Upper lobe of left lung (tissue), 6 donors: ENCODE measurements around the gene GFOD1. TPM values are rescaled to one million over a fixed set of nuclear protein-coding genes. Genes with fewer than 3 reads are reported as not detected.
A peak's percentile ranks its signal among the peaks of the same experiment; 100 is the strongest.

Experiments
- ATAC-seq, 2 donors: fragments of 200-7000 bp; cut with Tn5 transposase; one replicate each; pipeline ENCODE4 v1.9.1; 2022; ENCODE audit warnings: mild to moderate bottlenecking in 2 of 2, moderate library complexity in 2 of 2; ENCODE audit not compliant: low FRiP score in 2 of 2
- DNase-seq, 2 donors: peaks; one replicate each; pipeline ENCODE4 v3.0.0-alpha.2; 2019 to 2020
- H3K27ac ChIP-seq, 4 donors: fragments of 200-600 bp; sonication (generic); one replicate each; pipeline ENCODE4 v1.5.1; 2016 to 2019
- H3K27me3 ChIP-seq, 4 donors: fragments of 200-600 bp; sonication (generic); one replicate each; pipeline ENCODE4 v1.5.1; 2017 to 2019
- H3K36me3 ChIP-seq, 4 donors: fragments of 200-600 bp; sonication (generic); one replicate each; pipeline ENCODE4 v1.5.1; 2016 to 2019
- H3K4me1 ChIP-seq, 4 donors: fragments of 200-600 bp; sonication (generic); one replicate each; pipeline ENCODE4 v1.5.1; 2018 to 2019
- H3K4me3 ChIP-seq, 4 donors: fragments of 200-600 bp; sonication (generic); one replicate each; pipeline ENCODE4 v1.5.1; 2017 to 2019; ENCODE audit warnings: mild to moderate bottlenecking in 2 of 4, moderate library complexity in 1 of 4
- H3K9me3 ChIP-seq, 4 donors: fragments of 200-600 bp; sonication (generic); one replicate each; pipeline ENCODE4 v1.5.1; 2018 to 2019
- CTCF ChIP-seq, 6 experiments: fragments of 450-650 bp in 4 of 6; fragments of 200-600 bp in 2 of 6; sonication (generic) in 2 of 6; IDR thresholded peaks; one replicate each; pipeline ENCODE4 v1.5.1; 2016 to 2019; ENCODE audit warnings: antibody characterized with exemption in 6 of 6
- EP300 ChIP-seq, 4 donors: sonication (generic); formaldehyde crosslinking; IDR thresholded peaks; one replicate each; pipeline ENCODE4 v1.5.1; 2017; ENCODE audit warnings: antibody characterized with exemption in 4 of 4, control low read depth in 2 of 4
- POLR2A ChIP-seq, 4 donors: fragments of 450-650 bp; IDR thresholded peaks; one replicate each; pipeline ENCODE4 v1.5.1; 2016 to 2017; ENCODE audit warnings: antibody characterized with exemption in 4 of 4, mild to moderate bottlenecking in 2 of 4
- POLR2AphosphoS5 ChIP-seq, 2 donors: sonication (generic); formaldehyde crosslinking; IDR thresholded peaks; one replicate each; pipeline ENCODE4 v1.5.1; 2017; ENCODE audit warnings: antibody characterized with exemption in 2 of 2
- WGBS, 2 donors: methylation state at CpG; one replicate each; pipeline ENCODE4 v1.1.5; 2017 to 2018; 5-methylcytosine and 5-hydroxymethylcytosine counted together
- total RNA-seq, 6 donors: library from RNA; depleted of rRNA in 4 of 6; stranded (reverse); fragments of >200 nt in 4 of 6; gene quantifications; one replicate each; pipeline versions ENCODE4 v1.1.0 to v1.2.1, GENCODE V29; 2016 to 2021
- donor health status: DM: no; HTN: no; CAD: no; lungs with moderate emphysema.
- donor health status: DM: no; HTN: yes; CAD: no; lungs with severe emphysema.

GFOD1 gene
- total RNA-seq, 6 donors from 2014 or later = 22.8 to 37.7 (median 25.8) TPM

- Histone ChIP-seq H3K27ac (peak overlapping the region; percentile 70 to 91 (median 78)), H3K4me3 (peak overlapping the region; percentile 14 to 100 (median 92)), H3K4me1 (peaks cover 16 to 30% (median 17%) of the 10 kb centered on the region in 4 donors), H3K27me3 (no peaks in the 10 kb centered on the region), H3K9me3 (no peaks in the 10 kb centered on the region), H3K36me3 (no peaks in the 10 kb centered on the region)
- WGBS, 2 donors = 24 to 32% methylated on average over 23 to 37 of the region's 57 CpGs
- ATAC-seq (peak; percentile 2 to 24), DNase-seq (peak; percentile 41 to 91)
- TF ChIP-seq EP300 (IDR thresholded peaks at IDR 0.05) = no peak
- TF ChIP-seq POLR2A (IDR thresholded peaks at IDR 0.05) = no peak
- no peak for TF ChIP-seq CTCF (IDR thresholded peaks at IDR 0.05)
- no peak for TF ChIP-seq POLR2AphosphoS5 (IDR thresholded peaks at IDR 0.05)
Observed at GRCh38 chr6:13488015-13488895, 855 bp upstream of the GFOD1 start.

GRCh38 chr6:13486679-13487121 lies 700 bp downstream of the GFOD1 start:
- ATAC-seq (peak; percentile 61 to 76), DNase-seq (peak in 1 of 2 donors; percentile 63)
- H3K36me3 ChIP-seq = no peaks in the 10 kb centered on the region
- TF ChIP-seq POLR2AphosphoS5 (IDR thresholded peaks at IDR 0.05) = peak in 1 of 2 donors; percentile 27
- no peak for TF ChIP-seq POLR2A (IDR thresholded peaks at IDR 0.05)
- no peak for TF ChIP-seq EP300 (IDR thresholded peaks at IDR 0.05)
- 0% methylated on average over 9 to 21 of the region's 39 CpGs for WGBS, 2 donors
- H3K27me3 ChIP-seq = no peaks in the 10 kb centered on the region
- H3K9me3 ChIP-seq = no peaks in the 10 kb centered on the region
- H3K4me1 ChIP-seq = peaks cover 18 to 31% (median 22%) of the 10 kb centered on the region in 4 donors
- peak overlapping the region; percentile 76 to 100 (median 92) for H3K4me3 ChIP-seq
- H3K27ac ChIP-seq = peak overlapping the region; percentile 86 to 91 (median 89)

- TF ChIP-seq POLR2AphosphoS5 (IDR thresholded peaks at IDR 0.05) (no peak), POLR2A (IDR thresholded peaks at IDR 0.05) (no peak), CTCF (IDR thresholded peaks at IDR 0.05) (no peak), EP300 (IDR thresholded peaks at IDR 0.05) (no peak)
- Histone ChIP-seq H3K4me1 (peaks cover 21 to 36% (median 26%) of the 10 kb centered on the region in 4 donors), H3K4me3 (peak overlapping the region; percentile 76 to 100 (median 92)), H3K9me3 (no peaks in the 10 kb centered on the region), H3K27ac (peak overlapping the region; percentile 86 to 91 (median 89)), H3K27me3 (no peaks in the 10 kb centered on the region), H3K36me3 (no peaks in the 10 kb centered on the region)
- 1 to 2% methylated on average over 10 to 38 of the region's 38 CpGs for WGBS, 2 donors
- DNase-seq = peak; percentile 33 to 79
- ATAC-seq = no peak
Observed at GRCh38 chr6:13485923-13486562, 1.4 kb downstream of the GFOD1 start.

- Histone ChIP-seq H3K4me3 (peak overlapping the region; percentile 76 to 100 (median 92)), H3K9me3 (no peaks in the 10 kb centered on the region), H3K27me3 (no peaks in the 10 kb centered on the region), H3K36me3 (no peaks in the 10 kb centered on the region), H3K4me1 (peaks cover 21 to 40% (median 27%) of the 10 kb centered on the region in 4 donors), H3K27ac (peak overlapping the region in 3 of 4 donors; percentile 86 to 91 (median 89))
- 51% methylated on average over 4 of the region's 4 CpGs for WGBS, 2 donors
- ATAC-seq (no peak), DNase-seq (no peak)
- no peak for TF ChIP-seq CTCF (IDR thresholded peaks at IDR 0.05)
- TF ChIP-seq POLR2AphosphoS5 (IDR thresholded peaks at IDR 0.05) = no peak
- TF ChIP-seq POLR2A (IDR thresholded peaks at IDR 0.05) = no peak
- TF ChIP-seq EP300 (IDR thresholded peaks at IDR 0.05) = no peak
Observed at GRCh38 chr6:13485303-13485702, 2.1 kb downstream of the GFOD1 start.

- Histone ChIP-seq H3K4me1 (peaks cover 21 to 45% (median 29%) of the 10 kb centered on the region in 4 donors), H3K9me3 (no peaks in the 10 kb centered on the region), H3K4me3 (peak overlapping the region in 3 of 4 donors; percentile 90 to 100 (median 95)), H3K27me3 (no peaks in the 10 kb centered on the region), H3K36me3 (peaks cover 0 to 4% (median 0%) of the 10 kb centered on the region in 4 donors), H3K27ac (peak overlapping the region in 3 of 4 donors; percentile 9 to 91 (median 86))
- no peak for DNase-seq
- ATAC-seq = no peak
- WGBS, 2 donors = 66 to 69% methylated on average over 3 of the region's 3 CpGs
- TF ChIP-seq POLR2A (IDR thresholded peaks at IDR 0.05) (no peak), EP300 (IDR thresholded peaks at IDR 0.05) (no peak), POLR2AphosphoS5 (IDR thresholded peaks at IDR 0.05) (no peak), CTCF (IDR thresholded peaks at IDR 0.05) (no peak)
Observed at GRCh38 chr6:13484827-13485226, 2.6 kb downstream of the GFOD1 start.
